Measurements from ENCODE around the gene MYH13. TPM values are rescaled to one million over a fixed set of nuclear protein-coding genes. Genes with fewer than 3 reads are reported as not detected.
A peak's percentile ranks its signal among the peaks of the same experiment; 100 is the strongest.

Gene MYH13
- total RNA-seq, 6 experiments from 2014 or later = not detected

DNA sequence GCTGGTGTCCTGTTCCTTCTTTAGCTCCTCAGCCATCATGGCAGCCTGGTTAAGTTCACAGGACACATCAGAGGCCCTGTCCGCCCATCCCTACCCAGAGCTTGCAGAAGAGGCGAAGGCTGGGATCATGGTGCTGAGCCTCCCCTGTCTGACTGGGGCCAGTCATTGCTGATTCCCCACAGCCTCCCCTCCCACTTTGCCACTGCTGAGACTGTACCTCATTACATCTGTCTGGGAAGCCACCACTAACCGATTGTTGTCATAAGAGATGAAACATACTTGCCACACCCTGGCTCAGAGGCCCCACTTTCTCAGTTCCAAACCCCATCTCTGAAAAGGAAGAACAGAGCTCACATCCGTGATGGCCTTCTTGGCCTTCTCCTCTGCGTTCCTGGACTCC is 66.2 kb downstream of the MYH13 start:
- H3K27ac Mint-ChIP-seq = no peak overlapping the region
- DNase-seq = no peak

DNA sequence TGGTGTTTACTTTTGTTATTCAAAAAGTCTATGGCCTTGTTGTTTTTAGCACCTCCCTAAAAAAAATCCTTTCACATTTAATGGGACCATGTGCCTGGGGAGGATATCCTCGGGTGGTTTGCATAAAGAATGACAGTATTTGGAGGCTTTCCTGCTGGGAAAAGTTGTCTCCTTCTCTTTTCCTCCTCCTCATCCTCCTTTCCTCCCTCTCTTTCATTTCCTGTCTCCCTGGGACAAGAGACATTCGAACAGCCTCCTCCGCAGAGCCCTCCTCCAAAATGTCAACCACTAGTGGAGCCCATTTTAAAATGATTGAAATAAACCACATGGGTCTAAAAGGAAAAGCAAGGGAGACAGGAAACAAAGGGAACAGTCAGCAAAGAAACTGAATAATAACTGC is 67.4 kb downstream of the MYH13 start:
- no peak overlapping the region for H3K27ac Mint-ChIP-seq

More for the DNA sequence above, 66.2 kb downstream of the MYH13 start:
- H3K4me1 Mint-ChIP-seq (ENCODE audit: low read depth) = no peaks in the 10 kb centered on the region
- H3K4me3 Mint-ChIP-seq = no peak overlapping the region
- H3K27me3 Mint-ChIP-seq (ENCODE audit: insufficient read depth) = peaks cover 15% of the 10 kb centered on the region
- no peaks in the 10 kb centered on the region; the same call in 1 of the 2 replicates for H3K9me3 Mint-ChIP-seq
- TF ChIP-seq, protein P1, sequence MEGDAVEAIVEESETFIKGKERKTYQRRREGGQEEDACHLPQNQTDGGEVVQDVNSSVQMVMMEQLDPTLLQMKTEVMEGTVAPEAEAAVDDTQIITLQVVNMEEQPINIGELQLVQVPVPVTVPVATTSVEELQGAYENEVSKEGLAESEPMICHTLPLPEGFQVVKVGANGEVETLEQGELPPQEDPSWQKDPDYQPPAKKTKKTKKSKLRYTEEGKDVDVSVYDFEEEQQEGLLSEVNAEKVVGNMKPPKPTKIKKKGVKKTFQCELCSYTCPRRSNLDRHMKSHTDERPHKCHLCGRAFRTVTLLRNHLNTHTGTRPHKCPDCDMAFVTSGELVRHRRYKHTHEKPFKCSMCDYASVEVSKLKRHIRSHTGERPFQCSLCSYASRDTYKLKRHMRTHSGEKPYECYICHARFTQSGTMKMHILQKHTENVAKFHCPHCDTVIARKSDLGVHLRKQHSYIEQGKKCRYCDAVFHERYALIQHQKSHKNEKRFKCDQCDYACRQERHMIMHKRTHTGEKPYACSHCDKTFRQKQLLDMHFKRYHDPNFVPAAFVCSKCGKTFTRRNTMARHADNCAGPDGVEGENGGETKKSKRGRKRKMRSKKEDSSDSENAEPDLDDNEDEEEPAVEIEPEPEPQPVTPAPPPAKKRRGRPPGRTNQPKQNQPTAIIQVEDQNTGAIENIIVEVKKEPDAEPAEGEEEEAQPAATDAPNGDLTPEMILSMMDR (IDR thresholded peaks at IDR 0.05) = no peak
- no peaks in the 10 kb centered on the region for H3K36me3 Mint-ChIP-seq (ENCODE audit: low read depth)

DNA sequence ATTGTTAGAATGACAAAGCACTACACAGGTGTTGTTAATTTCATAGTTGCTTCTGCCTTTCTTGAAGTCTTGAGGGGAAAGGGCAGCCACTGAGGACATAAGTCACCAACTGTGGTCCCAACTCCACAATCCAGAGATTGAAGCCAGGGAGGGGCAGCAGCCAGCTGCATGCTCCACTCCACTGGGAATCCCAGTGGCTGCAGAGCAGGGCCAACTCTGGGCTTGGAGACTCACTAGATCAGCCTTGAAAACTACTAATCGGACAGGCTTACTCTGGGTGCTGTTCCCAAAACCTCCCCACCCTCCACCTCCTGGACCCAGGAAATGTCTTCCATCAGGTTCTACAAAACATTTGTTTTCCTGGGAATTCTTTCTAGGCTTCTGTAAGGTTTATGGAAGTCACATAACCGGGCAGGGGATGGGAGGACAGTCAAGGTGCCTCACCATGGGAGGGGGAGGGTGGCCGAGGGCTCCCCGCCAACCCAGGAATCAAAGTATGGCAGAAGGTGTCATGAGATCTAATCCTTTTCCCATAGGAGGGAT is 68.0 kb downstream of the MYH13 start:
- Mint-ChIP-seq H3K9me3 (no peaks in the 10 kb centered on the region; the same call in 1 of the 2 replicates), H3K36me3 (ENCODE audit: low read depth) (no peaks in the 10 kb centered on the region), H3K4me1 (ENCODE audit: low read depth) (no peaks in the 10 kb centered on the region), H3K27me3 (ENCODE audit: insufficient read depth) (peaks cover 12% of the 10 kb centered on the region), H3K27ac (no peak overlapping the region), H3K4me3 (no peak overlapping the region)
- TF ChIP-seq, protein P1 (IDR thresholded peaks at IDR 0.05) = no peak
- no peak for DNase-seq

More for the DNA sequence above, 67.4 kb downstream of the MYH13 start:
- TF ChIP-seq, protein P1 (IDR thresholded peaks at IDR 0.05) = no peak
- no peak overlapping the region for H3K4me3 Mint-ChIP-seq
- DNase-seq = no peak
- H3K27me3 Mint-ChIP-seq (ENCODE audit: insufficient read depth) = peaks cover 13% of the 10 kb centered on the region
- H3K36me3 Mint-ChIP-seq (ENCODE audit: low read depth) = no peaks in the 10 kb centered on the region
- no peaks in the 10 kb centered on the region; the same call in 1 of the 2 replicates for H3K9me3 Mint-ChIP-seq
- H3K4me1 Mint-ChIP-seq (ENCODE audit: low read depth) = no peaks in the 10 kb centered on the region

DNA sequence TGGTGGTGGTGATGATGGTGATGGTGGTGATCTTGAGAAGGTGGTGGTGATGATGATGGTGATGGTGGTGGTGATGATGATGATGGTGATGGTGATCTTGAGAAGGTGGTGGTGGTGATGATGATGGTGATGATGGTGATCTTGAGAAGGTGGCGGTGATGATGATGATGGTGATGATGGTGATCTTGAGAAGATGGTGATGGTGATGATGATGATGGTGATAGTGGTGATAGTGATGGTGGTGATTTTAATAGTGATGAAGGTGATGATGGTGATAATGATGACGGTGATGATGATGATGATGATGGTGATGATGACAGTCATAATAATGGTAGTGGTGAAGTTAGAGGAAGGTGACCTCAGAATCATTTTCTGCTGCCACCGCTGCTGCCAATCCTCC is 75.1 kb downstream of the MYH13 start:
- Mint-ChIP-seq H3K9me3 (no peaks in the 10 kb centered on the region; the same call in 1 of the 2 replicates), H3K36me3 (ENCODE audit: low read depth) (no peaks in the 10 kb centered on the region), H3K27me3 (ENCODE audit: insufficient read depth) (peaks cover 8% of the 10 kb centered on the region; the same call in 1 of the 2 replicates), H3K4me3 (no peak overlapping the region), H3K4me1 (ENCODE audit: low read depth) (peaks cover 1% of the 10 kb centered on the region; the same call in 1 of the 2 replicates), H3K27ac (no peak overlapping the region)
- TF ChIP-seq, protein P1 (IDR thresholded peaks at IDR 0.05) = no peak
- no peak for DNase-seq

DNA sequence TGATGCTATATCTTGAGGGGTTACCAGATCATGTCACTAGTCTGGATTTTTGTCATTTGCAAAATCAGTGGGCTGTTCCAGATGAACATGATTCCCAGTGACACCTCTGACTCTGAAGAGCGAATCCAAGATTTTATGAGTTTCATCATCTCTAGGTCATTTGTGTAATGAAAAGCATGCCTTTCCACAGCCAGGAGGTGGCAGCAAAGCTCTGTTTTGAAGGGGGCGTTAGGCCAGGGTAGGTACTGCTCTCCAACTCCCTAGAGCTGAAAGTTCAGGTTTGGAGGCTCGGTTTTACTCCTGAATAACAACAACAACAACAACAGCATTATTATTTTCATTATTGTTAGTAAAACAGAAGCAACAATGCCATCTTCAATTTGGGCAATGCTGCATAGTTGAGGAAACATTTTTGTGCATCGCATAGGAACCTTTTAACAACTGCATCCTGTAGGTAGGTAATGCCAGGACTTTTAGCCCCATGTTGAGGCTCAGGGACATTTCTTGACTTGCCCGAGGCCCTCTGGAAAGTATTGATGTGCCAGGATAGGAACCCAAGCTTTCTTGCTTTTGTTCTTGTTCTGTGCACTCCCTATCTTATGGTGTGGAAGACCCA is 77.0 kb downstream of the MYH13 start:
- Mint-ChIP-seq H3K4me3 (no peak overlapping the region), H3K27ac (no peak overlapping the region; the same call in 1 of the 2 replicates), H3K4me1 (ENCODE audit: low read depth) (peaks cover 15% of the 10 kb centered on the region; the same call in 1 of the 2 replicates), H3K36me3 (ENCODE audit: low read depth) (no peaks in the 10 kb centered on the region), H3K27me3 (ENCODE audit: insufficient read depth) (no peaks in the 10 kb centered on the region; the same call in 1 of the 2 replicates), H3K9me3 (no peaks in the 10 kb centered on the region)
- TF ChIP-seq, protein P1 (IDR thresholded peaks at IDR 0.05) = peak; percentile 81
- DNase-seq = peak; percentile 60
